Inflammatory macrophage treated with lipopolysaccharide for 4 hours (primary cell): Measurements from ENCODE around the gene HIGD1C.
"Not testable (repeated sequence)": the region's sequence is repeated elsewhere in the genome, so short reads cannot be mapped to it uniquely, and the experiment has no call there.

Source experiments
- DNase-seq: peaks from one replicate; pipeline ENCODE4 v3.0.0-alpha.2; 2020

Gene HIGD1C

DNA sequence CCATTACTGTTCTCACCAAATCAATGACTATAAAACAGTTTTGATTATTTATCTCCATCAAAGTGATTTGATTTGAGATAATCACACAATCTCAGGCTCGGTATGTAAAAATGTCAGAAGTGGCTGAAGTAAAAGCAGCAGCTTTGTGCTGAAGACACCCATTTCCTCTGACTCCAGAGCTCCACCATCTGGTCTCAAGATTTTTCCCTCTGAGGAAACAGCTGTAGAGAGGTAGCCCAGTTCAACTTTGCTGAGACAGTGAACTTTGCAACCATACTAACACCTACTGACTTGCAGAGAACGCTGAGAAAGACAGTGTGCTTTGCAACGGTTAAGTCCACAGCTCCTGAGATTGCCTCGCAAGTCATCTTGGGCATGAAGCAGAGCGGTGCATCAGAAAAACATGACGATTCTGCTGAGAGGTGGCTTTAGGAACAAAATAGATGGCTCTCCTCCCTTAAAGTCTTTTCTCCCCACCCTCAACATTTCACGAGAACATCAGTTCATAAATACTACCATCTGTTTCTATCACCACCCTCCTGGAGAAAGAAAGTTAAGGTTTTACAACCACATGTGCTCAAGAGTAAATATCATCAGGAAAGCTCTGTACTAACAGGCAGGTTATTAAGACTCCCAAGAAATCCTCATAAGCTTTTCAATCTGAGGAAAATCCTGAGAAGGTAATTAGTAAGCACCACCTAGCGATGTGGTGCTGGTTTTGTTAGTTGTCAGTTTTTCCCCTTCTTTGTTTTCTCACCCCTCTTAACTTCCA lies 34.8 kb downstream of the HIGD1C start:
- peak; percentile 37 for DNase-seq

DNA sequence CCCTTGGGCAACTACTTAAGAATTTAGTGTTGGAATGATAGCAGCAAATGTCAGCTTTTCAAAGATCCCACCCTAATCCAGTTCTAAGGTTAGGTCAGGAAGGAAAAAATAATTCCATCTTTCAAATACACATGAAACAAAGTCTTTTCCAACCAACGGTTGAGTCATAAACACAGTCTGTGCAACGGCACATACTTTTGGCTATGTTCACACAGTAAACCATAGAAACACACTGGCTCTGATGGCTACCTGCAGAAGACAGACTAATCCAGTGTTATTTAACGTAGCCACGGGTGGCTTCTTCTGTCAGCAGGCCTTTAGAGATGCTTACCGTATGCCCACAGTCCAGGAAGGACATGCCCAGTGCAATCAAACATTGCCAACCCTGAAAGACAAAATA lies 35.7 kb downstream of the HIGD1C start:
- DNase-seq: no peak

DNA sequence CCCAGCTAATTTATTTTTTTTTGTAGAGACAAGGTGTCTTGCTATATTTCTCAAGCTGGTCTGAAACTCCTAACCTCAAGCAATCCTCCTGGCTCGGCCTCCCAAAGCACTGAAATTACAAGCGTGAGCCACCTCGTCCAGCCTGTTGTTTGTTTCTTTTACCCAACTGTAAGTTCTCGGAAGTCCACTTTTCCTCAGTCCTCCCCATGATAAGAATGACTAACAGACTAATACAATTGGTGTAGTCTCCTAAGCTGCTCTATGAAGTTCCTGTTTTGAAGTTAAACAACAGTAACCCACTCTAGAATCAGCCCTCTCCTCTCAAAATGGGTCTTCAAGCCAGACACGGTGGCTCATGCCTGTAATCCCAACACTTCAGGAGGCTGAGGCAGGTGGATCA lies 36.5 kb downstream of the HIGD1C start:
- DNase-seq: no peak

DNA sequence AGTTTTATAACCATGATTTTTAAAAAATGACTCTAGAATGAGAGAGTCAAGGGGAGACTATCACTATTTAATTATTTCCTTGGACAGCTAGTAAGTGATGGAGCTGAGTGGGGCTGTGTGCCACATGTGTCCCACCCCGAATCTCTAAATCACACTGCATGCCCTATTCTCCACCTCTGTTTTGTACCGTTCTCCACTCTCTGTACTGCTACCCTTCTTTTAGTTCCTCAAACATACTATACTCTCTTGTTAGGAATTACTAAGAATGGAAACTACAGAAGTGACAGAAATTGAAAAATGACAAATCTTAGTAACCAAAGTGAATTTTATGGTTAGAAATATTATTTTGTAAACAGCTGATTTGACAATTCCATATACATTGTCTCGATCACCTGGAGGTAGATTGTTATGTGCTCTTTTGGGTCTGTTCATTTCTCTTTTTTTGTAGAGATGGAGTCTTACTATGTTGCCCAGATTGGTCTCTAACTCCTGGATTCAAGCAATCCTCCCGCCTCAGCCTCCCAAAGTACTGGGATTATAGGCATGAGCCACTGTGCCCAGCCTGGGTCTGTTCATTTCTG lies 37.9 kb downstream of the HIGD1C start:
- DNase-seq: no peak

DNA sequence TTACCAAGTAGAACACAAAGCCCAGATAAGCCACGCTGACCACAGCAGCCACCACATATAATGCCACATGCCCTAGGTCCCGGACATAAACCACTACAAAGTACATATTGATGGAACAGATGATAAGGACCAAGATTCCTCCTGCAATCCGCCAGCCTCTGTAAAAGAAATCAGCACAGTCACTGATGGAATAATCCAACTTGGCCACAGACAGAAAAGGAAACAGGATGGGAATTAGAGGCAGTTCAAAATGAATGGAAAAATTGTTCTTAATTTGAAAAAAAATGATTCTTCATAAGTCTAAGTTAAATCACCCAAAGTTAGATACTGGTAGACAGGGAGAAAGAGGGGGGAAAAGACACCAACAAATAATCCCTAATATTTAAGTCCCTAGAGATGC lies 38.4 kb downstream of the HIGD1C start:
- DNase-seq: no peak

DNA sequence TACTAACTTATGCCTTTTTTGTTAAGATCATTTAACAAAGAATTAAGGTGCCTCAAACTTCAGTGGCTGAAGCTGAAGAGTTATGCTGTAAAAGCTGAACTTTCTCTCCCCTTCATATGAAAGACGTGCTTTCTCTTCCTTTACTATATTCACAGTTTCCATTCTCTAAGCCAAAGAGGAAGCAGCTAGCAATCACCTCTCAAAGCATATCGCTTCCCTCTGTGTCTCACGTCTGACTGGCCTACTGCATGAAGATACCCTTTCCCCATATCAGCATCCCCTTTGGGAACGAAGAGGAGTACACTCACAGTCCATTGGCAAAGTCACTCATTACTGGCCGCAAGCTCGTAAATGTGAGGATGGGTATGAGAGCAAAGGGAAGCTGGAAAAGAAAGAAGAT lies 38.9 kb downstream of the HIGD1C start:
- DNase-seq: peak; percentile 43

DNA sequence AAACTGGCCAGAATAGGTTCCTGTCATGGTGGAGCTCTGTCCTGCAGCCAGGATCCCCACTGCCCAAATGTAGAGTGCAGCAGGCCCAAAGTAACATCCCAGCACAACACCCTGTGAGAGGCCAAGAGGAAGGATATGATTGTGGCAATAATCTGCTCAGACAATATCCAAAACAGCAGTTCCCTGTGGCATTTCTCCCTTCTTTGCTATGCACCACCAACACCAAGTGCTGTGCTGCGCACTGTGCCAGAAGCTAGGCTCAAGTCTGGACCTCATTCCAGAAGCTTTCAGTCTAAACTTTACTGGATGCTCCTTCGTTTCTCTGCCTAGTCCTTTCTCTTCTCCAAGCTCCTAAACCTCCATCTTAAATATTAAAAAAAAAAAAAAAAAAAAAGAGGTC lies 40.5 kb downstream of the HIGD1C start:
- DNase-seq: no peak

DNA sequence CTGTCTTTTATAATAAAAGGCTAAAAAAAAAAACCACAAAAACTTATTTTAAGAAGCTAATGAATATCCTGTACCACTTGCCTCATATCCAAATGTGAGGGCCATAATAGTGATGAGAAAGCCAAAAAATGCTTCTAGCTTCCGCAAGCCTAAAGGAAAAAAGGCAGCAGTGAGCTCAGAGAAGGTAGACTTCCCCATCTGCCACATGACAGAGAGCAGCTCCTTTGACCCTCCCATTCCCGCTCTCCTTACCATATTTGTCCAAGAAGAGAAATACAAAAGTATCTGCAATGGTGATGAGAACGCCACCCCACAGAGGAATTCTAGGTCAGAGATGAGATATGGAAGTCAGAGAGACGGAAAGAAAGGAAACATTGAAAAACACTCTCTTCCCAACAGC lies 46.7 kb downstream of the HIGD1C start:
- DNase-seq: peak; percentile 58

DNA sequence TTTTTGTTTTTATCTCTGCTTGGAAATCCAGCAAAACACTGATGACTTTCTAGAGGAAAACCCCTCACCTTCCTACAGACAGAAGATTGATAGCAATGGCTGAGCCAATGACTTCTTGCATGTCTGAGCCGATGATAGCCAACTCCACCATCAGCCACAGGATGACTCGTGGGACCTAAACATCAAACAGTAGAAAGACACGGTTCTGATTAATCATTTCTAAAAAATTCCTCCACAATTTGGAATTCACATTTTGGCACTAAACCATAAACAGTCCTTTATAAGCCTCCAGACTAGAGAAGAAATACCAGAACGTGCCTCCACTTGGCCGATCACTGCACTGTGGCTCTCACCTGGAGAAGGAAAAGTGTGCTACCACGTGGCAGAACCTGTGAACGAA lies 47.9 kb downstream of the HIGD1C start:
- DNase-seq: no peak

DNA sequence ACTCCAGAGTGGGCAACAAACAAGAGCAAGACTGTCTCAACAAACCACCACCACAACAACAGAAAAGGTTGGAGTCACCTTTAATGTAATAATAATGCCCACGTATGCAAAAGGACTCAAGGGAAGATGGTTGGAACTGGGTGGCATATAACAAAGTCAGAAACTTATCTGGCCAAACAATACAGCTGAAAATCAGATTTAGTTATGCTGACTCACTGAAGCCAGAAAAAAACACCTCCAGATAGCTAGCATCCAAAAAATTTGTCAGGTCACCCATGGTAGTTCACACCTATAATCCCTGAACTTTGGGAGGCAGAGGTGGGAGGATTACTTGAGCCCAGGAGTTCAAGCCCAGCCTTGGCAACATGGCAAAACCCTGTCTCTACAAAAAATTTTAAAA lies 49.5 kb downstream of the HIGD1C start:
- no peak for DNase-seq

DNA sequence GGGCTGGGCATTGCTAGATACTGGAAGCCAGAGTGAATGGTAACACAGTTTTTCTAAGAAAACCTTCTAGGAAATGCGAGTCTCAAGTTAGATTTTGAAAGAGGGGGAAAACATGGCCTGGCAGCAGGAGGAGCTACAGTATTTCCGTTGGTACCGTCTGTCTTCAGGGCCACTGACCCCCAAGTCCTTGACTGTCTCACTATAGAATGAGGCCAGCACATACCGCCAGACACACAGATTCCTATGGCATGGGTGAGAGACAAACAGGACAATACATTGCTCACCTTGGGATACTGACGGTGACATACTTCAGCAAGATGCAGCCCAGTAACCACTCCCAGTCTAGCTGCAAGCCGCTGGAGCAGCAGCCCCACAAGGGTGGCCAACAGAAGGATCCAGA lies 52.2 kb downstream of the HIGD1C start:
- DNase-seq: no peak

DNA sequence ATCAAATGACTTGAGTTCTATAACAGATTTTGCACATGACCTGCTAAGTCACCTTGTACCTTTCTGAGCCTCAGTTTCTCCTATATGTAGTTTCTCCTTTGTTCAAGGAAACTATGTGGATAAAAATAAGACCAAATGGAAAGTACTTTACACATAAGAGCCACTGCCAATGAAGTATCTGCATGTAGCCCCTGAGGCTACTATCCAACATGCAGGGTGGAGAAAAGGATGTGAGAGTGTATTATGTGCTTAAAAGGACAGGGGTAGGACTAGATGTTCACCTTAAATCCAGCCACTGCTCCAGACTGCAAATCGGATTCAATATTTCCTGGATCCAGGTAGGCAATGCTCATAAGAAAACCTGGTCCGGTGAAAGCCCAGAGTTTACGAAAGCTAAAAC lies 52.7 kb downstream of the HIGD1C start:
- DNase-seq: no peak

DNA sequence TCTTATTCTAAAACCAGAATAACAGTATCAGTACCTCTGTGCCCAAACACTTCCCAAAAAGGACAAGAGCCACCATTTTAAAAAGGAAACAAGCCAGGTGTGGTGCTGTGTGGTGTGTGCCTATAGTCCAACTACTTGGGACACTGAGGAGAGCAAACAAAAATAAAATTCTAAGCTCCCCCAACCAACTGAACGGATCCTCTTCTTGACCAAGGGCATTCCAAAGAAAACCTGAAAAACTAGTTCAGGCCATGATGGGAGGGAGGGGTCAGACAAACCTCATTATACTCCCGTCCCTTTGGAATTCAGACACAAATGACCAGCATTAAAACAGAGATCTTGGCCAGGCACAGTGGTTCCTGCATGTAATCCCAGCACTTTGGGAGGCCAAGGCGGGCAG lies 53.3 kb downstream of the HIGD1C start:
- DNase-seq: no peak

DNA sequence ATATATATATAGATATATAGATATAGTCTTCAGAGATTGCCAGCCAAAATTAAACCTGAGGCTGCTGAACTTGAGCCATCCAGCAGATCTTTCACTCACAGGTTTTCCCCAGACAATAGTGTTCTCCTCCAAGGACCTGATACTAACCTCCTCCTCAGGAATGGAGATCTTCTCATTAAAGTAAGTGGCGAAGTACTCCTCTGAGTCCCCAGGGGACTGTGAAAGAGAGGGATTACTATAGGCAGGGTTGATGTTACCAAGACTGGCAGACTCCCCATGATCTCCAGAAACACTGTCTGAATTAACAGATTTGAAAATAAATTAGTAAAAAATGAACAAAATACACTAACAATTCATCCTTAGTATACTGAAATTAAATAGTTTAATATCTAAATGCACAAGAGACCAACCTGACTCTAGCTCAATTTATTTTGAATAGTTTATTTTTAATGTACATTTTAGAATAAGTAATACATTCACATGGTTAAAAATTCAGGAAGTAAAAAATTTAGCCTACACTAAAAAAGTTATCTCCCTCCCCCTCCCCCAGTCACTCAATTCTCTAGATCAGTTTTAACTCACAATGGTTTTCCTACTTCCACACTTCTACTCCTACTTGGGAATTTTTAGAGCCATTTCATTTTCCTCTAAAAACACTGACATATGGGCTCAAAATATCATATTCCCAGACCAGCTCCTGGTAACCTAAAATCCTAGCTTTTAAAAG lies 56.1 kb downstream of the HIGD1C start:
- no peak for DNase-seq

DNA sequence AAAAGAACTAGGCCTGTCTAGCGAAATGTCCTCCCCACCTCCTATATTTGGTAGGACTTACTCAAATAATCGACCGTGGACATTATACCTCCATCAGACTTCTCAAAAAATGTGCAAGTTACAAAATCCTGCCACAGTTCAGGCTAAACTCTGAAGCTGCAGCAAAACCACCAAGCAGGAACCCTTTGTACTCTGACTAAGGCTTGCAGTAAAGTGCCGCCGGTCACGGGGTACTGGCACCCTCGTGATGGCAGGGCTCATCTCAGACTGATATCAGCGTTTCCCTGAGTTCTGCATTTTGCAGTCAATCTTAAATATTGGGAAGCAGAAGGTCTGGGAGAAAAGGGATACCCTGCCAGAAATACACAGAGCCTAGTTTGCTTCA lies 56.7 kb downstream of the HIGD1C start:
- peak; percentile 95 for DNase-seq

DNA sequence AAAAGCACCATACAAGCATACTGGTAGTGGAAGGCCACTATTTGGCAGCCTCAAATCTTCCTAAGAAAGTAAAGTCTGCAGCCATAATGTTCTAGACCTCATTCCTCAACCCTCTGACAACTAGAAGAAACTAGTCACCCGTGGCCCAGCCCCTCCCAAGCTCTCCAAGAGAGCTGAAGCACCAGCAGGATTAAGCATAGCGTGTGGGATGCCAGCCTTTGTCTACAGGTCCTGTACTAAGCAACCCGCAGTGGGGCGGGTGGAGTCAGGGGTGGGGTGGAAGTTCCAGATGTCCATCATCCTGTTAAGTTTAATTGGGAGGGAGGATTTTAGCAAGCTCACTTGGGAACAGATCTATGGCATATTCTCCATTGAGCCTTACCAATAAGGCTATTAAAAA lies 59.6 kb downstream of the HIGD1C start:
- peak; percentile 61 for DNase-seq

DNA sequence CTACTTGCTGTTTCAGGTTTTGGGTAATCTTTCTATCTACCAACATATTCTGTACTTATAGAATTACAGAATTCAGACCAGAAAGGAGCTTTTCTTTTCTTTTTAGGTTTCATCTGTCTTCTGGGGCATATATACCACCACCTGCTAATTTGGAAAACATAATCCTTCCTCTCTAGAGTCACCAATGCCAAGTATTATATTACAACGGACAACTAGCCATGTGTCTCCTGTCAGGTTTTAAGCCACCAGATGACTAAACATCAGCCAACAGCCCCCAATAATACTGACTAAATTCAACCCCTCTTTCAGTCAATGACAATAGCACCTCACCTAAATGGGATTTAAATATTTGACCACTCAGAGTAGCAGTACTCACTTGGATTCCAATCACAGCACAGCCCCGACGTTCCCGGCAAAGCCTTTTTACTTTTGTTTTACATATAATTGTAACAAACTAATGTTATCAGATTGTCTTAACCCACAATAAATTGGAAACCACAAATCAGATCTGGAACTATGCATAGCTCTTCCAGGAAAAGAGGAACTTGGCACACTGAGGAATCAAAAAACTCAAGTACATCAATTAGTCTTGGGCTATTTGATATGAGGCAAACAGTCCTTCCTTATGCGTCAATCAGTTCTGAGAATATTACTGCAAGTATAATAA lies 60.4 kb downstream of the HIGD1C start:
- peak; percentile 55 for DNase-seq

DNA sequence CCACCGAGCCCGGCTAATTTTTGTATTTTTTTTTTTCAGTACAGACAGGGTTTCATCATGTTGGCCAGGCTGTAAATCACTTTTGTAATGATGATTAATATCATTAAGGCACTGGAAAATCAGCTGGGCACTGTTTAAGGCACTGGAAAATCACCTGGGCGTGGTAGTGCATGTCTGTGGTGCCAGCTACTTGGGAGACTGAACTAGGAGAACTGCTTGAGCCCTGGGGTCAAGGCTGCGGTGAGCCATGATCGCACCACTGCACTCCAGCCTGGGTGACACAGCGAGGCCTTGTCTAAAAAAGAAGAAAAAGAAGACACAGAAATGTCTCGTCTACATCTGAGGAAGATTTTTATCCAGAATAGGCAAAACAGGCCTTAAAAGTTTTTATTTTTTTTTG lies 61.1 kb downstream of the HIGD1C start:
- DNase-seq: no peak

DNA sequence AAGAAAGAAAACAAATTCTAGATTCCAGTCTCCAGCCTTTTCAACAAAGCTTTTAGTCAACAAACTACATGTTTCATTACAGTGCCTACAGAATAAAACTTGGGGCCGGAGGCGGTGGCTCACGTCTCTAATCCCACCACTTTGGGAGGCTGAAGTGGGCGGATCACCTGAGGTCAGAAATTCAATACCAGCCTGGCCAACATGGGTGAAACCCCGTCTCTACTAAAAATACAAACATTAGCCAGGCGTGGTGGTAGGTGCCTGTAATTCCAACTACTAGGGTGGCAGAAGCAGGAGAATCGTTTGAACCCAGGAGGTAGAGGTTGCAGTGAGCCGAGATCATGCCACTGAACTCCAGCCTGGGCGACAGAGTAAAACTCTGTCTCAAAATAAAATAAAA lies 62.1 kb downstream of the HIGD1C start:
- not testable (repeated sequence) for DNase-seq

DNA sequence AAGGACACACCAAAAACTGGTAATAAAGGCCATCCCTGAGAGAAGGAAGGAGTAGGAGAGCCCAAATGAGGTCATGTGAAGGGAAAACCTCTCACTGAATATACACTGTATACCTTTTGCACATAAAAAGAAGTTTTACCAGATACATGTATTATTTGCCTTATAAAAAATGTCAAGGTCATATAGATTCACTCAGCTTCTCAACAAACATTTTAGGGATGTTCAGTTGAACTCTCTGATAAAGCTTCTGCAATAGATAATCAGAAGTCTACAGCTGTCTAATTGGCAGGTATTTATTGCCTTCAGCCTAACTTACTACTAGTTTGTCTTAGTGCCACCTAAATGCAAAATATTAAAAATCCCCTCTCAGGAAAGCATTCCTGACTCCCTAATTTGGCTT lies 65.1 kb downstream of the HIGD1C start:
- no peak for DNase-seq

DNA sequence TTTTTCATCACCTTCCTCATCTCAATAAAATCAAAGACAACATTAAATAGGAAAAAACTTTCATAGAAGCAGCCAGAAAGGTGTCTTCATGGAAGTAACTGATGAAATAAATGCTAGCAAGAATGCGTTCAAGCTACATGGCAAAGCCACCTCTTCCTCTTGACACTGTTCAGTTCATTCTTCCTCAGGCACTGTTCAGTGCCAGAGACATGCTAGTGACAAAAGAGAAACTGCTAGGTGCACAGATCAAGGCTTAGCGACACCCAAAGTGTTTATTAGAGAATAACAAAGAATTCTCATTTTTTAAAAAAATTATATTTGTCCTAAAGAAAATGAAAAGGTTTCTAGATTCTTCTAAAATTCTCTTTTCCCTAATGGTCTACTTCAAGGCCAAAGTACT lies 66.6 kb downstream of the HIGD1C start:
- no peak for DNase-seq

DNA sequence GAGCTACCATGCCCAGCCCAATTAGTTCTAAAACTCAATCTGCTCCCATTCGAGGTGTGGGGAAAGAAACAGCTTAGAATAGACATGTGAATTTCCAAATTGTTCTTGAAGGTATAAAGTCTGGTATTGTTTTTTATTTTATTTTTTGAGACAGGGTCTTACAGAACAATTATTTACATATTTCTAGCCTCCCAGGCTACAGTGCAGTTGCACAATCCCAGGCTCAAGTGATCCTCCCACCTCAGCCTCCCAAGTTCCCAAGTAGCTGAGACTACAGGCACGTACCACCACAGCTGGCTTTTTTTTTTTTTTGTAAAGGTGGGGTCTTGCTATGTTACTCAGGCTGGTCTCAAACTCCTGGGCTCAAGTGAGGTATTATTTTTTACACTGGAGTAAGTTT lies 67.6 kb downstream of the HIGD1C start:
- DNase-seq: peak; percentile 37
